Erythroblast (primary cell): ENCODE data around the gene PTDSS2.
A peak's percentile ranks its signal among the peaks of the same experiment; 100 is the strongest.

Experiments used
- DNase-seq, 2 experiments: peaks; one replicate each; lab custom pipeline; 2025; lab: John Stamatoyannopoulos, UW
- GATA1 ChIP-seq: IDR thresholded peaks from 2 replicates; pipeline ENCODE4 v1.6.1; 2011; ENCODE audit warnings: low read depth, mild to moderate bottlenecking, control low read depth, low read length, moderate library complexity
- POLR2A ChIP-seq: IDR thresholded peaks from 2 replicates; pipeline ENCODE4 v1.6.1; 2011; ENCODE audit warnings: mild to moderate bottlenecking, low read length

PTDSS2 gene

DNA sequence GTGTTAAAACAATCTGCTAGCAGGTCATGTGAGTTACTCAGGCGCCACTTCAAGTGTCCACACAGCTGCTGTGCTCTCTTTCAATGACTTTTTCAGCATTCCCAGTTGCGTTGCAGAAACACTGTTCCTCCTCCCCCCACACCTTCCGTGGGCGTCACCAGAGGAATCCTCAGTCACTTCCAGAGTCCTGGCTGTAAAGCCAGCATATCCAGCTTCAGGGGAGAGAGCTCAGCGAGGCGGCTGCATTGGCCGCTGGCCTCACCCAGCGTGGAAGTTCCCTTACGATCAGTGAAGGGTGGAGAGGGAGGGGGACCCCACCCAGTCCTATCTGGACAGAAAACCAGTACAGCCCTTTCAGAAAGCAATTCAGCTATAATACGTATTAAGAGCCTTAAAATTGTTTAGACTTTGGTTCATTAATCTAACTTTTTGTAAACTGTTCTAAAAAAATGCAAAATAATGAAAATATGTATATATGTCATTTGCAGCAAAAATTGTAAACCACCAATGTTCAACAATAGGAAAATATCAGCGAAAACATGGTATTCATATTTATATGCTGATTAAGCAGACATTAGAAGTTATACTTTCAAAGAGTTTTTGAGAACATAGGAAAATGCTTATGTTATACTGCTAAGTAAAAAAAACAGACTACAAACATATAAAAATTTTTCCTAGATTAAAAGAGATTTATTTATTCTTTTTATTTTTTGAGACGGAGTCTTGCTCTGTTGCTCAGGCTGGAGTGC, 5.5 kb upstream of the PTDSS2 start:
- no peak for TF ChIP-seq GATA1
- no peak for TF ChIP-seq POLR2A
- peak; percentile 70 for DNase-seq

GRCh38 chr11:445765-446588, 4.1 kb upstream of the PTDSS2 start:
- TF ChIP-seq POLR2A (no peak), GATA1 (no peak)
- DNase-seq: no peak

DNA sequence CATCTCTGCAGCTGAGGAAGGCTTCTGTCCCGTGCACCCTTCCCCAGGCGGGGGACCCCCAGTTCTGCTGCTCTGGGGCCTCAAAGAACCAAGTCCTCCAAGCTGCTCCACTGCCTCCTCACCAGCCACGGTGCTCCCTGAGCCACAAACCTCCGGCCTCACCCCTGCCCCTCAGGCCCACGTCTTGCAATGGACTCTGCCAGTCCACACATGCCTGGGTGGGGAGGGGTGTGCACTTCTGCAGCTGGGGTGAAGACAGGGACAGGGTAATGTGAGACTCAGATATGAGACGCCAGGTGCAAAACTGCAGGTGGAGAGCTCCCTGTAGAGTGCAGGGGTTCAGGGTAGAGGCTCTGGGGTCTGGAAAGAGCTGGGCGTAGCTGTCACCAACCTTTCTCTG, 3.2 kb upstream of the PTDSS2 start:
- TF ChIP-seq POLR2A (no peak), GATA1 (no peak)
- DNase-seq: no peak

GRCh38 chr11:447923-448731, 2.0 kb upstream of the PTDSS2 start:
- DNase-seq: peak; percentile 94 to 96
- TF ChIP-seq GATA1: no peak
- peak; percentile 70 for TF ChIP-seq POLR2A

DNA sequence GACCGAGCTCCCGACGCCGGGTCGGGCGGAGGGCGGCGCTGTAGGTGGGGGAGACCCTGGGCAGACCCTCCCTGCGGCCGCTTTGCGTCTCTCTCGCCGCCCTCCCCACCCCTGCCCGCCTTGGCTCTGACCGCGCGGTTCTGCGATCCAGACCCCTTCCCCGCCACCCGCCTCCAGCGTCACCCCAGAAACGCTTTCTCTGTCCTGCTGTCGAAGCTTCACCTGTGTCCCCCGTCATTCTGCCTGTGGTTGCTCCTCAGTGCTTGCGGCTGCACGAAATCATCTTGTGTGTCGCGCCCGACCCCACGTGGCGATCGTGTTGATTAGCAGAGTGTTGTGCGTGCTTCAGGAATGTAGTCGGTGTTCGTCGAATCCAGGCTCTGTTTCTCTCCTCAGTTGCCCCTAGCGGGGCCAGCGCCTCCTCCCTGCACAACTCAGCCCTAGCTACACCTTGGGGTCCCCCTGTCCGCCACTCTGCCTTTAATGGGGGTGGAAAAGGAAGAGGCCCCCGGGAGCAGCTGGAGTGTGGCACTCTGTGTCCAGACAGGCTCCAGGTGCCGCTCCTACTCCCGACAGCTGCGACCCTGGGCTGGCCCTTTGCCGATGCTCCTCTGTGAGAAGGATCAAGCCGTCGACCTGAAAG, 851 bp downstream of the PTDSS2 start:
- TF ChIP-seq POLR2A (no peak), GATA1 (no peak)
- peak; percentile 76 to 77 for DNase-seq

GRCh38 chr11:451738-452137, 1.7 kb downstream of the PTDSS2 start:
- no peak for TF ChIP-seq POLR2A
- TF ChIP-seq GATA1: no peak
- DNase-seq: no peak

DNA sequence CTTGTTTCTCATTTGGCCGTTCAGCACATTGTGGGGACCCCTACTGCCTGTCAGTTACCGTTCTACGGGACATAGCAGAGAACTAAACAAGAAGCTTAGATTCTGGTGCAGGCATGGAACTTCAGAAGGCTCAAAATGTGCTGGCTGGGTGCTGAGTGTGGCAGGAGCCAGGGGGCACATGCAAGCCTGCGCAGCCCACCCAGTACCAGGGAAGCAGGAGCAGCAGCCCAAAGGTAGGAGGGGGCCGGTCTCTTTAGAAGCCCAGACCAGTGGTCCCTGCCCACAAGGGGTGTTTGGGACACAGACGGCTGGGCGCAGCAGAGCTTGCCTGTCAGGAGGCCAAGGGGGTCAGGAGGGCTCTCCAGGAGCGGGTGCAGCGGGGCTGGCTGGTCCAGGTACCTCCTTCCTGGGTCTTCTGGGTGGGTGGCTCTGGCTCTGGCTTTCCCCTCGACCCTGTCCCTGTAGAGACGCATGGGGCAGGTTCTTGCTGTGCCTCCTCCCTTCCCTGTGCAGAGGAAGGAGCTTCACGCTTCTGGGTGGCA, 2.2 kb downstream of the PTDSS2 start:
- DNase-seq: no peak
- no peak for TF ChIP-seq GATA1
- no peak for TF ChIP-seq POLR2A

DNA sequence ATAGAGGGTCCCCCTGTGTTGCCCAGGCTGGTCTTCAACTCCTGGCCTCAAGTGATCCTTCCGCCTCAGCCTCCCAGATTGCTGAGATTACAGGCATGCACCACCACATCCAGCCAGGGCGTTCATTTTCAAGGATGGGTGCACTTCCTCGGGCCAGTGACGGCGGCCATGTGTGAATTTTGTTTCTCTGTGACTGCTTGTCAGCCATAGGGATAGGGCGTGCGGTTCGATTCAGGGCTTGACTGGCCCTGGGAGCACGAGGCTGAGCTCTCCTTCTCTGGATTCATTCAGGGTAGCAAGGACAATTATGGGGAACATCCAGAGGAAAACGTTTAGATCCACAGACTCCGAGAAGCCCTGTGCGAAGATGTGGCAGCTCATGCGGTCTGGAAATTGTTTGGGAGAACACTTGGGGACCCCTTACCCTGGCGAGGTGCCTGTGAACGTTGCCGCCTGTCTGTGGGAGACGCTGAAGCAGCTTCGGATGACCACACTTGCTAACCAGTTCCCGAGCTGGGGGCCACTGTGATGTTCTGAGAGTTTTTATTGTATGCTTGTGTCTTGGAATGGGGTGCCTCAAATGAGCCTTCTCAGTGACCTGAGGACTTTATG, 2.9 kb downstream of the PTDSS2 start:
- no peak for DNase-seq
- TF ChIP-seq GATA1 (no peak), POLR2A (no peak)

DNA sequence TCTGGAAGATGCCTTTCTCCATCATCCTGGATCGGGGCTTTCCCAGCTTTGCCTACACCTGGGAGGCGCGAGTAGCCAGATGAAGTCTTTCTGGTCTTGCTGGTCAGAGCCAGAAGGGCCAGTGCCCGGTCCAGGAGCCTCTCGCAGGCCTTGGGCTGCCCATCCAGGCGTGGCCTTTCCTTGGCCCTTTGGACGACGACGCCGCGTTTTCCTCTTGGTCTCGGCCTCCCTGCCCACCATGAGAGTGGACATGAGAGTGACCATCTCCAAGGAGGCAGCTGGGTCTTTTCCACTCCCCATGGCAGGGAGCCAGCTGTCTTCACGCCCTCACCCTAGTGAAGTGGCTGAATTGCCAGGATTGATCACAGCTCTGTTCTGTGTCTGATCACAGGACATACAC, 3.5 kb downstream of the PTDSS2 start:
- TF ChIP-seq POLR2A: no peak
- no peak for TF ChIP-seq GATA1
- no peak for DNase-seq

DNA sequence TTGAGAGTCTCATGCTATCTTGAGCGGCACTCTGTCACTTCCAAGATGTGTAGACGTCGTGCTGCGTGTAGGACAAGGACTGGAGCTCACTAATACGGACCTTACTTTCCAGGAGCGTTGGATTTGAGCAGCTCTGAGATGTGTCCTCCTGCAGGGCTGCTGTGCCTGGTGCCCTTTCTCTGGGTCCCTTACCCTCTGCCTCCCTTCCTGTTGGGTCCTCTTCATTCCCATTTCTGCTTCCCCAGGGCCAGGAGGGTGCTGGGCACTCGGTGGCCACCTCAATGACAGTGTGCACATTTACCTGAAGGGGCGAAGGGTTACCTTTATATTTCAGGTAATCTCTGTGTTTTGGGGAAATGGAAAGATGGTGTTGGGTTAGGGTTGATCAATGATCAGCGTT, 4.0 kb downstream of the PTDSS2 start:
- no peak for TF ChIP-seq POLR2A
- TF ChIP-seq GATA1: no peak
- DNase-seq: no peak

DNA sequence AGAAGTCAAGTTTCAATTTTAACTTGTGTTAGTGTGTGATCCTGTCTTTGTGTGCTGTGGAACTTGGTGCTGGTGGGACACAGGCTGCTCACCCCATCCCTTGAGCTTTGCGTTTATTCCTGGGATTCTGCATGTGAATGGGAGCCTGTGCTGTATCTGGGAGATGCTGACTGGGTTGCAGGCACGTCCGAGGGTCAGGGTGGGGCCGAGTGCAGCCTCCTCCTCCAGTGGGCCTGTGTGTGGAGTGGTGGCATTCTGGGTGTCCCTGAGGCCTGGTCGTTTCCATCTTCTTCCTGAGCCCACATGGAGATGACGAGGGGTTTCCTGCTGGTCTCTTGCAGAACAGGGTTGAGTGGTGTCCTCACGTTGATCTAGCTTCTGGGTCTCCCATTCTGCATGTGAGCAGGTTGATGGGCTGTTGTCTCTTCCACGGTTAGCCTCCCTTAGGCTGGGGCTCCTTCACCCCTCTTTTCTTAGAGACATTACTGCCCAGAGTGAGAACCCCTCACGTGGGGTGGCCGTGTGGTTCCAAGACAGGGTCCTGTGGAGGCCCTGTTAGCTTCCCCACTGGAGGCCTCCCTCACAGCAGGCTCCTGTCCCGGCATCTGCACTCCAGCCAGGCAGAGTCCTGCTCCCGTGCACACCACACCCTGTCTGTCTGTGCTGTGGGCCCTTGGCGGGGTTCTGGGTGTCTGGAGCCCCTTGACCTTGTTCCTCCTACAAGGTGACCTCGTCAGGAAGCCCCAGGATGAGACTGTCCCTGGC, 4.9 kb downstream of the PTDSS2 start:
- DNase-seq: no peak
- TF ChIP-seq POLR2A (no peak), GATA1 (no peak)
